ENCODE measurements around the gene LRRC73.
"Not testable (repeated sequence)": the region's sequence is repeated elsewhere in the genome, so short reads cannot be mapped to it uniquely, and the experiment has no call there.

- TF ChIP-seq, protein P1, sequence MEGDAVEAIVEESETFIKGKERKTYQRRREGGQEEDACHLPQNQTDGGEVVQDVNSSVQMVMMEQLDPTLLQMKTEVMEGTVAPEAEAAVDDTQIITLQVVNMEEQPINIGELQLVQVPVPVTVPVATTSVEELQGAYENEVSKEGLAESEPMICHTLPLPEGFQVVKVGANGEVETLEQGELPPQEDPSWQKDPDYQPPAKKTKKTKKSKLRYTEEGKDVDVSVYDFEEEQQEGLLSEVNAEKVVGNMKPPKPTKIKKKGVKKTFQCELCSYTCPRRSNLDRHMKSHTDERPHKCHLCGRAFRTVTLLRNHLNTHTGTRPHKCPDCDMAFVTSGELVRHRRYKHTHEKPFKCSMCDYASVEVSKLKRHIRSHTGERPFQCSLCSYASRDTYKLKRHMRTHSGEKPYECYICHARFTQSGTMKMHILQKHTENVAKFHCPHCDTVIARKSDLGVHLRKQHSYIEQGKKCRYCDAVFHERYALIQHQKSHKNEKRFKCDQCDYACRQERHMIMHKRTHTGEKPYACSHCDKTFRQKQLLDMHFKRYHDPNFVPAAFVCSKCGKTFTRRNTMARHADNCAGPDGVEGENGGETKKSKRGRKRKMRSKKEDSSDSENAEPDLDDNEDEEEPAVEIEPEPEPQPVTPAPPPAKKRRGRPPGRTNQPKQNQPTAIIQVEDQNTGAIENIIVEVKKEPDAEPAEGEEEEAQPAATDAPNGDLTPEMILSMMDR (IDR thresholded peaks at IDR 0.05; ENCODE audit: low read depth, low read length) = not testable (repeated sequence)
- not testable (repeated sequence) for TF ChIP-seq POLR2A (IDR thresholded peaks at IDR 0.05; ENCODE audit: extremely low read depth, insufficient read length); MYC (IDR thresholded peaks at IDR 0.05; ENCODE audit: low read depth, low read length)
- TF ChIP-seq, protein P2, sequence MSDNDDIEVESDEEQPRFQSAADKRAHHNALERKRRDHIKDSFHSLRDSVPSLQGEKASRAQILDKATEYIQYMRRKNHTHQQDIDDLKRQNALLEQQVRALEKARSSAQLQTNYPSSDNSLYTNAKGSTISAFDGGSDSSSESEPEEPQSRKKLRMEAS (IDR thresholded peaks at IDR 0.05; ENCODE audit: low read depth, low read length) = not testable (repeated sequence)
Measured at GRCh38 chr6:43538986-43539385, 28.8 kb upstream of the LRRC73 start.
